Measurements from ENCODE around the gene IRS2. TPM values are rescaled to one million over a fixed set of nuclear protein-coding genes. Genes with fewer than 3 reads are reported as not detected.

The IRS2 gene
- total and polyA plus RNA-seq, 2 of the 8 experiments (the other 6 are each of a cell fraction or from before 2014, with no cell fraction given): 2.6 to 17.0 TPM

- TF ChIP-seq KDM4A (IDR thresholded peaks at IDR 0.05; ENCODE audit: low read depth, low read length, severe bottlenecking) (no peak), POLR2A (IDR thresholded peaks at IDR 0.05; ENCODE audit: control extremely low read depth in 1 of 2, low read depth in 2 of 2, low read length in 2 of 2) (no peak), TCF12 (IDR thresholded peaks at IDR 0.05; ENCODE audit: low read depth, low read length) (no peak), SP4 (IDR thresholded peaks at IDR 0.05; ENCODE audit: low read length) (no peak), CHD7 (IDR thresholded peaks at IDR 0.05; ENCODE audit: insufficient replicate concordance, low read length) (no peak), POU5F1 (IDR thresholded peaks at IDR 0.05; ENCODE audit: low read depth, low read length) (no peak), PHF8 (conservative IDR thresholded peaks at IDR 0.05; ENCODE audit: low read depth, low read length) (no peak), JUN (IDR thresholded peaks at IDR 0.05; ENCODE audit: low read depth, low read length) (no peak), RNF2 (IDR thresholded peaks at IDR 0.05; ENCODE audit: borderline replicate concordance, low read depth, low read length, missing control alignments, poor library complexity, severe bottlenecking) (no peak)
Observed at GRCh38 chr13:109819874-109820273, 33.5 kb upstream of the IRS2 start (continued).

Measured in H1 (cell line).